CD8-positive, alpha-beta memory T cell (primary cell): ENCODE data around the gene OR5H1. TPM values are rescaled to one million over a fixed set of nuclear protein-coding genes. Genes with fewer than 3 reads are reported as not detected.
"Not testable (repeated sequence)": the region's sequence is repeated elsewhere in the genome, so short reads cannot be mapped to it uniquely, and the experiment has no call there.

ENCODE experiments used
- CTCF ChIA-PET: fragments of 350-600 bp; sonication (Branson Sonifier 250); formaldehyde crosslinking; loops from one replicate; lab custom pipeline; 2021; ENCODE audit warnings: antibody characterized with exemption; lab: Charles Lee
- POLR2A ChIA-PET: fragments of 350-600 bp; sonication (Branson Sonifier 250); formaldehyde crosslinking; loops from one replicate; lab custom pipeline; 2021; ENCODE audit warnings: antibody characterized with exemption; lab: Charles Lee
- DNase-seq, 5 donors: peaks; one replicate each; pipeline versions ENCODE4 v3.0.0 to v3.0.0-alpha.2; 2020 to 2022; ENCODE audit warnings: mixed read lengths in 1 of 5
- H3K27ac ChIP-seq: one replicate; pipeline ENCODE4 v1.7.0; 2013; ENCODE audit warnings: low read depth, mild to moderate bottlenecking, low read length, moderate library complexity
- H3K27me3 ChIP-seq: 2 replicates; pipeline ENCODE4 v1.7.0; 2013; ENCODE audit warnings: low read length, mild to moderate bottlenecking; ENCODE audit not compliant: insufficient read depth, poor library complexity, severe bottlenecking
- H3K36me3 ChIP-seq: 2 replicates; pipeline ENCODE4 v1.7.0; 2013; ENCODE audit warnings: mild to moderate bottlenecking, low read length, moderate library complexity; ENCODE audit not compliant: insufficient read depth
- H3K4me1 ChIP-seq: 2 replicates; pipeline ENCODE4 v1.7.0; 2013; ENCODE audit warnings: mild to moderate bottlenecking, low read length, moderate library complexity; ENCODE audit not compliant: insufficient read depth
- H3K4me3 ChIP-seq: 2 replicates; pipeline ENCODE4 v1.7.0; 2013; ENCODE audit warnings: mild to moderate bottlenecking, low read length
- H3K9me3 ChIP-seq: 2 replicates; pipeline ENCODE4 v1.7.0; 2013; ENCODE audit warnings: mild to moderate bottlenecking, low read length
- H3K27ac Mint-ChIP-seq, 8 donors: one replicate each; pipeline ENCODE4 v1.8.0; 2020 to 2021; ENCODE audit warnings: mixed read lengths in 8 of 8, mild to moderate bottlenecking in 6 of 8, inconsistent platforms in 3 of 8, moderate library complexity in 3 of 8
- H3K27me3 Mint-ChIP-seq, 2 donors: one replicate each; pipeline ENCODE4 v1.8.0; 2020 to 2021; ENCODE audit warnings: mixed read lengths in 2 of 2, mild to moderate bottlenecking in 1 of 2, moderate library complexity in 1 of 2
- H3K36me3 Mint-ChIP-seq, 3 donors: one replicate each; pipeline ENCODE4 v1.8.0; 2020 to 2021; ENCODE audit warnings: mixed read lengths in 3 of 3, inconsistent platforms in 1 of 3, mild to moderate bottlenecking in 1 of 3
- H3K4me1 Mint-ChIP-seq, 3 donors: one replicate each; pipeline ENCODE4 v1.8.0; 2020 to 2021; ENCODE audit warnings: mixed read lengths in 3 of 3, inconsistent platforms in 1 of 3, mild to moderate bottlenecking in 1 of 3
- H3K4me3 Mint-ChIP-seq, 7 donors: one replicate each; pipeline ENCODE4 v1.8.0; 2020 to 2021; ENCODE audit warnings: mixed read lengths in 7 of 7, mild to moderate bottlenecking in 6 of 7, moderate library complexity in 4 of 7, inconsistent platforms in 2 of 7
- H3K9me3 Mint-ChIP-seq, 5 donors: one replicate each; pipeline ENCODE4 v1.8.0; 2020 to 2022; ENCODE audit warnings: mixed read lengths in 5 of 5, mild to moderate bottlenecking in 3 of 5, moderate library complexity in 2 of 5, inconsistent platforms in 1 of 5
- polyA plus RNA-seq: library from polyadenylated mRNA; unstranded; fragments of 300-500 nt; fragmentation: Illumina TruSeq; gene quantifications from one replicate; pipeline ENCODE4 v1.2.3, GENCODE V29; 2021
- total RNA-seq, 2 experiments: library from RNA; stranded (reverse); gene quantifications; one replicate each; pipeline ENCODE4 v1.2.3, GENCODE V29; 2021

OR5H1 gene
- total and polyA plus RNA-seq, 3 experiments from 2014 or later, result not detected

DNA sequence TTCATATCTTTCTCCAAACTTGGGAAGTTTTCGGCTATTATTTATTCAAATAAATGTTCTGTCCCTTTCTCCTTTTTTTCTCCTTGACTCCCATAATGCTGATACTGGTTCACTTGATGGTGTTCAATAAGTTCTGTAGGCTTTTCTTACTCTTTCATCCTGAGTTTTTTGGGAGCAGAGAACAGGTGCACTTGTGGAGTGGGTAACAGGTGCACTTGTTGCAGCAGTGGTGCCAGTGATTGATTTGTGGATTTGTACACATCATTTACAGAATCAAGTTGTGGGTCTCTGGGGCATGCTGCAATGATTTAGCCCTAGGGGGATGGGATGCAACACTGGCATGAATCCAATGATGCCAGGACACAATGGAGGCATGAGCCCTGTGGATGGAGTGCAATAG lies 14.8 kb upstream of the OR5H1 start:
- Histone ChIP-seq H3K4me3 (no peak overlapping the region), H3K36me3 (no peaks in the 10 kb centered on the region), H3K27me3 (no peaks in the 10 kb centered on the region), H3K4me1 (no peaks in the 10 kb centered on the region), H3K9me3 (no peaks in the 10 kb centered on the region), H3K27ac (no peak overlapping the region)
- H3K9me3 Mint-ChIP-seq, result peaks cover 7 to 29% (median 16%) of the 10 kb centered on the region in 5 donors
- ChIA-PET CTCF (no interaction called here), POLR2A (no interaction called here)
- H3K4me3 Mint-ChIP-seq, result no peak overlapping the region
- peaks cover 0 to 3% (median 0%) of the 10 kb centered on the region in 3 donors for H3K36me3 Mint-ChIP-seq
- peaks cover 14 to 36% of the 10 kb centered on the region in 2 donors for H3K27me3 Mint-ChIP-seq
- no peak for DNase-seq
- no peaks in the 10 kb centered on the region for H3K4me1 Mint-ChIP-seq
- H3K27ac Mint-ChIP-seq, result no peak overlapping the region

DNA sequence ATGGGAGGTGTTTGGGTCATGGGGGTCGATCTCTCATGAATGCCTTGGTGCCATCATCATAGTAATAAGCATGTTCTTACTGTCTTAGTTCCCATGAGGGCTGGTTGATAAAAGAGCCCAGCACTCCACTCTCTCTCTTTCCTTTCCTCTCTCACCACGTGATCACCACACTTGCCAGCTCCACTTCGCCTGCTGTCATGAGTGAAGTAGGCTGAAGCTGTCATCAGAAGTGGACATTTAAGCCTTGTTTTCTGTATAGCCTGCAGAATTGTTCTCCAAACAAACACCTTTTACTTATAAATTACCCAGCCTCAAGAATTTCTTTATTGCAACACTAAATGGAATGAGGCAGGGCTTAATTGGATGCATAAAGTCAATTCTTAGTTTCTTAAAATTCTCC lies 6.1 kb downstream of the OR5H1 start:
- H3K4me3 Mint-ChIP-seq, result no peak overlapping the region
- H3K4me3 ChIP-seq, result no peak overlapping the region
- H3K27me3 Mint-ChIP-seq, result peaks cover 7 to 8% of the 10 kb centered on the region in 2 donors
- H3K27ac Mint-ChIP-seq, result no peak overlapping the region
- no peak for DNase-seq
- no peak overlapping the region for H3K27ac ChIP-seq
- no peaks in the 10 kb centered on the region for H3K9me3 ChIP-seq
- H3K9me3 Mint-ChIP-seq, result no peaks in the 10 kb centered on the region
- H3K4me1 Mint-ChIP-seq, result no peaks in the 10 kb centered on the region
- H3K36me3 ChIP-seq, result no peaks in the 10 kb centered on the region
- CTCF ChIA-PET, result no interaction called here
- H3K4me1 ChIP-seq, result no peaks in the 10 kb centered on the region
- no peaks in the 10 kb centered on the region for H3K27me3 ChIP-seq
- H3K36me3 Mint-ChIP-seq, result no peaks in the 10 kb centered on the region
- POLR2A ChIA-PET, result no interaction called here

DNA sequence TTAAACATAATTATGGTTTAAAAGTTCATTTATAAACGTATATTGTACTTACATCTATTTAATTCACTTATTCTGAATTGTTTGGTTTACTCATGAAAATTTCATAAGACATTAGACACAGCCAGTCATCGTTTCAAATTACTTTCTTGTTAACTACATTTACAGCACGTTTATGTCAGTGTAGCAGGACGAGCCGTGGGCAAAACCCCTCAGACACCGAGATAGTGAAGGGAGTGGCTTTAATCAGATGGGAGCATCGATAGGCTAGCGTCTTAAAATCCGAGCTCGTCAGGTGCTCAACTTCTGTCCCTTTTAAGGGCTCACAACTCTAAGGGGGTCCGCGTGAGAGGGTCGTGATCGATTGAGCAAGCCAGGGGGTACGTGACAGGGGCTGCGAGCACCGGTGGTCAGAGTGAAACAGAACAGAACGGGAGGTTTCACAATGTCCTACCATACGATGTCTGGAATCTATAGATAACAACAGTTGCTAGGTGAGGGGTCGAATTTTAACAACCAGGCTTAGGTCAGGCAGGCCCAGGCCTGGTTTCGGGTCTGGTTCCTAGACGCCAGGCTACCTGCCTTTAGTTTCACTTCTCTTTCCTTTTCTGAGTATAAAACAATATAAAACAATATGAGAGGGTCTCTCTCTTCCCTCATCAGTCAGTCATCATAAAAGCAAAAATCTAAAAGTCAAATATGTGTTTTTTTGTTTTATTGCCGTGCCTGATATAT lies 7.5 kb downstream of the OR5H1 start:
- H3K27ac Mint-ChIP-seq, CTCF ChIA-PET, DNase-seq, H3K9me3 ChIP-seq, POLR2A ChIA-PET, H3K27me3 ChIP-seq, H3K36me3 ChIP-seq, H3K4me1 Mint-ChIP-seq, H3K36me3 Mint-ChIP-seq, H3K27ac ChIP-seq, H3K9me3 Mint-ChIP-seq, H3K4me3 Mint-ChIP-seq, H3K4me3 ChIP-seq, H3K4me1 ChIP-seq: not testable (repeated sequence)
- H3K27me3 Mint-ChIP-seq, result peaks cover 7 to 10% of the 10 kb centered on the region in 2 donors

DNA sequence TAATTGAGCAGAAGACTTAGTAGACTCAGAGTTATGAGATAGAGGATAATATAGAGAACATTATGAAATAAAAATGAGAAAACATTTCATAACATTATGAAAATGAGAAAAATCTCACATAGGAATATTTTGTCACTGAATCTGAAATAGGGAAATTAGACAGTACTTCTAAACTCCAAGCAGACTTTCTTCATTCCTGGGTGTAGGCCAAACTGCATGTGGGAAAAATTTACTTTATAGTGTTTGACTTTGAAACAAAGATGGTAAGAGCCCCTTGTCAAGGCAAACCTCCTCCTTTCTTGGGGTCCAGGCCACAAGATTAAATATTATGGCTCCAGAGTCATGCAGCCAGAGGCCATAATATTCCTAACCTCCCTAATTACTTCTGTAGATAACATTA lies 10.0 kb downstream of the OR5H1 start:
- Mint-ChIP-seq H3K4me3 (no peak overlapping the region), H3K27me3 (peaks cover 6 to 13% of the 10 kb centered on the region in 2 donors), H3K4me1 (no peaks in the 10 kb centered on the region), H3K9me3 (no peaks in the 10 kb centered on the region), H3K27ac (no peak overlapping the region), H3K36me3 (no peaks in the 10 kb centered on the region)
- no peak overlapping the region for H3K4me3 ChIP-seq
- DNase-seq, result no peak
- H3K36me3 ChIP-seq, result no peaks in the 10 kb centered on the region
- no peaks in the 10 kb centered on the region for H3K9me3 ChIP-seq
- ChIA-PET POLR2A (no interaction called here), CTCF (no interaction called here)
- H3K27me3 ChIP-seq, result no peaks in the 10 kb centered on the region
- H3K27ac ChIP-seq, result no peak overlapping the region
- H3K4me1 ChIP-seq, result no peaks in the 10 kb centered on the region

DNA sequence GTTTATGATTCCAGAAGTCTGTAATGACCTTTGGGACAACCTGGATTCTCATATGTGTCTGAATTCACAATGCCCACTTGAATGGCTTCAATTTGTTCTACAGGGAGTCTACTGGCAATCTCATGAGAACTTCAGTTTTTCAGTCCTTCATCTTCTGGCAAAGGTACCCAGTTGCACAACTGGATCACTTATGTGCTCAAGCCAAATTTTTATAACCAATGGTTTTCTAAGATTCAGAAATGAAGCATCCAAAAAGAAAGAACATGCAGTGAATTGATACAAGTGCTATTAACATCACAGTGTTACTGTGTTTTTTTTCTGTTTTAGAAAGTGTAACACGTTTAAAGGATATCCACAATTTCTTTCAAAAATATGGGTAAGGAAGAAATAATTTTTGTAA lies 16.7 kb downstream of the OR5H1 start, which contains the start of gene OR5H14:
Gene OR5H14 (plus strand): TSS at position 301 of the 400 bp plus-strand sequence. CDS start 1,907 bp downstream, outside the sequence.
- DNase-seq, result no peak
- ChIA-PET POLR2A (no interaction called here), CTCF (no interaction called here)
- no peaks in the 10 kb centered on the region for H3K36me3 Mint-ChIP-seq
- H3K27me3 Mint-ChIP-seq, result peaks cover 7 to 20% of the 10 kb centered on the region in 2 donors
- Histone ChIP-seq H3K9me3 (no peaks in the 10 kb centered on the region), H3K4me1 (no peaks in the 10 kb centered on the region), H3K27ac (no peak within 1 kb of the TSS), H3K36me3 (no peaks in the 10 kb centered on the region), H3K4me3 (no peak within 1 kb of the TSS), H3K27me3 (no peaks in the 10 kb centered on the region)
- H3K9me3 Mint-ChIP-seq, result peaks cover 0 to 5% (median 3%) of the 10 kb centered on the region in 5 donors
- H3K27ac Mint-ChIP-seq, result no peak within 1 kb of the TSS
- no peak within 1 kb of the TSS for H3K4me3 Mint-ChIP-seq
- no peaks in the 10 kb centered on the region for H3K4me1 Mint-ChIP-seq

DNA sequence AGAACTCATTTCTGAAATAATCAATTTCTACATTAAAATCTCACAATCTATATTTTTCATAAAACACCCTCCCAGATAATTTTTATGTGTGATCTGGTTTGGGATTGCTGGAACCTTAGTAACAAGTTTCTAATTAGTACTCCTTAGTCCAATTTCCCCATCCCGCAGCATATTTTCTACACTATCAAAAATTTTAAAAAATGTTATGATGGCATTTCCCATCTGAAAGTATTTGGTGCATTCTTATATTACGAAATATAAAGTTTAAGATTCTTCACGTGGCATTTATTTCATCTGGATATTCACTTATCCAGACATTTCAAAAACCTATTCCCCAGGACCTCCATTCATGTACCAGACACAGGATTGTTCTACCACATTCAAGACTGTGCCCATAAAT lies 18.2 kb downstream of the OR5H1 start:
- Histone ChIP-seq H3K4me1 (no peaks in the 10 kb centered on the region), H3K9me3 (no peaks in the 10 kb centered on the region), H3K4me3 (no peak overlapping the region), H3K27me3 (no peaks in the 10 kb centered on the region), H3K27ac (no peak overlapping the region), H3K36me3 (no peaks in the 10 kb centered on the region)
- H3K9me3 Mint-ChIP-seq, result peaks cover 0 to 7% (median 3%) of the 10 kb centered on the region in 5 donors
- H3K36me3 Mint-ChIP-seq, result no peaks in the 10 kb centered on the region
- peaks cover 5 to 23% of the 10 kb centered on the region in 2 donors for H3K27me3 Mint-ChIP-seq
- no peaks in the 10 kb centered on the region for H3K4me1 Mint-ChIP-seq
- no peak overlapping the region for H3K27ac Mint-ChIP-seq
- no peak for DNase-seq
- H3K4me3 Mint-ChIP-seq, result no peak overlapping the region
- ChIA-PET CTCF (no interaction called here), POLR2A (no interaction called here)

DNA sequence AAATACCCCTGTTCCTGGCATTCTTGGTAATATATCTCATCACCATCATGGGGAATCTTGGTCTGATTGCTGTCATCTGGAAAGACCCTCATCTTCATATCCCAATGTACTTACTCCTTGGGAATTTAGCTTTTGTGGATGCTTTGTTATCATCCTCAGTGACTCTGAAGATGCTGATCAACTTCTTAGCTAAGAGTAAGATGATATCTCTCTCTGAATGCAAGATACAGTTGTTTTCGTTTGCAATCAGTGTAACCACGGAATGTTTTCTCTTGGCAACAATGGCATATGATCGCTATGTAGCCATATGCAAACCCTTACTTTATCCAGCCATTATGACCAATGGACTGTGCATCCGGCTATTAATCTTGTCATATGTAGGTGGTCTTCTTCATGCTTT lies 18.9 kb downstream of the OR5H1 start:
- H3K4me1 ChIP-seq, H3K36me3 ChIP-seq, POLR2A ChIA-PET, CTCF ChIA-PET, H3K4me1 Mint-ChIP-seq, H3K4me3 Mint-ChIP-seq, H3K27ac ChIP-seq, H3K9me3 Mint-ChIP-seq, H3K9me3 ChIP-seq, H3K27me3 ChIP-seq, DNase-seq, H3K27ac Mint-ChIP-seq, H3K36me3 Mint-ChIP-seq, H3K4me3 ChIP-seq: not testable (repeated sequence)
- H3K27me3 Mint-ChIP-seq, result peaks cover 5 to 17% of the 10 kb centered on the region in 2 donors

DNA sequence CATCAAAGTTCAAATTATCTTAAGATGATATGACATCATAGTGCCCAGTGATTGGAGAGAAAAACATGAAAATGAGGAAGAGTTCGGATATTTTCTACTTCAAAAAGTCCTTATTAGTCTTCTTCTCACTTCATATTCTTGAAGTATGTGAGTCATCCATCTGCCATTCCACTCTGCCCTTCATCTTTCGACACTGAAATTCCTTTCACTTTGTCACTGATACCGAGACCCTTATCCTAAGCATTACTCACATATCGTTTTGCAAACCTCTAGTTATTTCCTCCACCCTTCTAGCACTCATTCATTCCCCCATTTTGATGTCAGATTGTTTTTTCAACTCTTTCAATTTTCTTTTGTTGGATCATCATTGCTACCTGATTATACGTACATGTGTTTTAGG lies 20.7 kb downstream of the OR5H1 start:
- H3K4me1 ChIP-seq, result no peaks in the 10 kb centered on the region
- no peak overlapping the region for H3K4me3 ChIP-seq
- H3K27ac ChIP-seq, result no peak overlapping the region
- ChIA-PET POLR2A (no interaction called here), CTCF (no interaction called here)
- Mint-ChIP-seq H3K4me1 (no peaks in the 10 kb centered on the region), H3K27ac (no peak overlapping the region), H3K9me3 (peaks cover 0 to 7% (median 3%) of the 10 kb centered on the region in 5 donors), H3K27me3 (peaks cover 8 to 17% of the 10 kb centered on the region in 2 donors), H3K36me3 (no peaks in the 10 kb centered on the region), H3K4me3 (no peak overlapping the region)
- H3K36me3 ChIP-seq, result no peaks in the 10 kb centered on the region
- no peak for DNase-seq
- H3K9me3 ChIP-seq, result no peaks in the 10 kb centered on the region
- H3K27me3 ChIP-seq, result no peaks in the 10 kb centered on the region
